GM23248 (cell line): ENCODE data around the gene LGI4. TPM values are rescaled to one million over a fixed set of nuclear protein-coding genes. Genes with fewer than 3 reads are reported as not detected.

Source experiments
- DNase-seq: peaks from one replicate; pipeline ENCODE4 v3.0.0-alpha.2; 2015
- H2AFZ ChIP-seq: fragments of 200-600 bp; sonication (generic); 2 replicates; pipeline ENCODE4 v1.6.1; 2016; ENCODE audit warnings: antibody characterized with exemption
- H3F3A ChIP-seq: fragments of 200-600 bp; sonication (generic); 2 replicates; pipeline ENCODE4 v1.6.1; 2016; ENCODE audit warnings: mild to moderate bottlenecking, antibody characterized with exemption, mixed run types; ENCODE audit not compliant: insufficient read depth
- H3K27ac ChIP-seq: fragments of 200-600 bp; sonication (generic); 2 replicates; pipeline ENCODE4 v1.5.1; 2016; ENCODE audit warnings: mild to moderate bottlenecking
- H3K27me3 ChIP-seq: fragments of 200-600 bp; sonication (generic); replicated peaks from 2 replicates; pipeline ENCODE4 v1.6.1; 2016; ENCODE audit warnings: mild to moderate bottlenecking; ENCODE audit not compliant: insufficient read depth
- H3K36me3 ChIP-seq: fragments of 200-600 bp; sonication (generic); 2 replicates; pipeline ENCODE4 v1.6.1; 2016; ENCODE audit warnings: low read depth, mild to moderate bottlenecking
- H3K4me1 ChIP-seq: fragments of 200-600 bp; sonication (generic); 2 replicates; pipeline ENCODE4 v1.6.1; 2016; ENCODE audit warnings: mild to moderate bottlenecking; ENCODE audit not compliant: insufficient read depth
- H3K4me2 ChIP-seq: fragments of 200-600 bp; sonication (generic); one replicate; pipeline ENCODE4 v1.6.1; 2016; ENCODE audit warnings: mild to moderate bottlenecking; ENCODE audit not compliant: unreplicated experiment
- H3K4me3 ChIP-seq: fragments of 200-600 bp; sonication (generic); 2 replicates; pipeline ENCODE4 v1.5.1; 2016; ENCODE audit warnings: mild to moderate bottlenecking
- H3K79me2 ChIP-seq: fragments of 200-600 bp; sonication (generic); 2 replicates; pipeline ENCODE4 v1.6.1; 2016; ENCODE audit warnings: mild to moderate bottlenecking; ENCODE audit not compliant: insufficient read depth
- H3K9ac ChIP-seq: fragments of 200-600 bp; sonication (generic); 2 replicates; pipeline ENCODE4 v1.6.1; 2016; ENCODE audit warnings: mild to moderate bottlenecking
- H3K9me2 ChIP-seq: fragments of 200-600 bp; sonication (generic); 2 replicates; pipeline ENCODE4 v1.6.1; 2016; ENCODE audit warnings: mixed run types, mild to moderate bottlenecking, moderate library complexity; ENCODE audit not compliant: insufficient read depth
- H3K9me3 ChIP-seq: fragments of 200-600 bp; sonication (generic); one replicate; pipeline ENCODE4 v1.6.1; 2017; ENCODE audit warnings: low read depth
- H4K20me1 ChIP-seq: fragments of 200-600 bp; sonication (generic); 2 replicates; pipeline ENCODE4 v1.6.0; 2016; ENCODE audit not compliant: insufficient read depth
- EZH2 ChIP-seq: fragments of 200-600 bp; sonication (generic); IDR thresholded peaks from 2 replicates; pipeline ENCODE4 v1.6.1; 2018; ENCODE audit warnings: antibody characterized with exemption, mild to moderate bottlenecking; ENCODE audit not compliant: insufficient read depth, poor library complexity, severe bottlenecking
- EZH2phosphoT487 ChIP-seq: fragments of 200-600 bp; sonication (generic); IDR thresholded peaks from 2 replicates; pipeline ENCODE4 v1.6.1; 2018; ENCODE audit warnings: antibody characterized with exemption, moderate library complexity, mild to moderate bottlenecking, low read depth; ENCODE audit not compliant: insufficient read depth
- WGBS, 2 experiments: methylation state at CpG; one replicate each; pipeline ENCODE4 v1.1.6; 2015 to 2017; ENCODE audit warnings: low lambda C conversion rate in 2 of 2, low coverage in 1 of 2; ENCODE audit errors: missing lambda C conversion rate in 2 of 2; 5-methylcytosine and 5-hydroxymethylcytosine counted together
- in situ Hi-C: fragments of 300-500 bp; cut with MboI; formaldehyde crosslinking; loops from 2 replicates; pipeline ENCODE4 v1.15.0; 2020
- polyA plus RNA-seq: library from polyadenylated mRNA; unstranded; fragments of >200 nt; fragmentation: Nextera tagmentation; extraction: Ambion mirVana; gene quantifications from 2 replicates; pipeline ENCODE4 v1.2.1, GENCODE V29; 2016
- total RNA-seq: library from RNA; depleted of rRNA; stranded (reverse); fragments of >200 nt; shearing (Covaris generic); gene quantifications from 2 replicates; pipeline ENCODE4 v1.2.3, GENCODE V29; 2014

LGI4 gene
- total and polyA plus RNA-seq, 2 experiments from 2014 or later = 0.06 to 0.86 TPM

- no peak overlapping the region for H3K27ac ChIP-seq
- DNase-seq = no peak
- no peaks in the 10 kb centered on the region for H3K27me3 ChIP-seq
- no peaks in the 10 kb centered on the region for H3K79me2 ChIP-seq
- H3K9me2 ChIP-seq = no peaks in the 10 kb centered on the region
- H4K20me1 ChIP-seq = no peaks in the 10 kb centered on the region
- 0 out of 2 replicates have a peak, but pooled peaks cover under 1% of the 10 kb centered on the region for H3K4me1 ChIP-seq
- no peak overlapping the region for H2AFZ ChIP-seq
- TF ChIP-seq EZH2phosphoT487 = no peak
- H3K9me3 ChIP-seq = no peaks in the 10 kb centered on the region
- H3K36me3 ChIP-seq = no peaks in the 10 kb centered on the region
- in situ Hi-C loops = no loop called here
- no peak overlapping the region for H3K9ac ChIP-seq
- H3K4me3 ChIP-seq = no peak overlapping the region
- 46 to 49% methylated on average over 8 of the region's 8 CpGs for WGBS, 2 experiments
- no peak overlapping the region for H3K4me2 ChIP-seq
- no peaks in the 10 kb centered on the region for H3F3A ChIP-seq
These were observed 39.0 kb downstream of the LGI4 start for GRCh38 chr19:35095667-35096368.

GRCh38 chr19:35094656-35095055 is 40.2 kb downstream of the LGI4 start:
- Histone ChIP-seq H3K27me3 (no peaks in the 10 kb centered on the region), H3K4me1 (0 out of 2 replicates have a peak, but pooled peaks cover 3% of the 10 kb centered on the region), H3K27ac (no peak overlapping the region), H3K9ac (no peak overlapping the region), H3K9me2 (no peaks in the 10 kb centered on the region), H2AFZ (no peak overlapping the region), H3F3A (no peaks in the 10 kb centered on the region), H3K36me3 (no peaks in the 10 kb centered on the region), H3K79me2 (no peaks in the 10 kb centered on the region), H3K4me2 (no peak overlapping the region), H3K9me3 (no peaks in the 10 kb centered on the region), H3K4me3 (no peak overlapping the region), H4K20me1 (no peaks in the 10 kb centered on the region)
- in situ Hi-C loops = no loop called here
- TF ChIP-seq EZH2 = no peak
- TF ChIP-seq EZH2phosphoT487 = no peak
- DNase-seq = no peak
- 55% methylated on average over 4 of the region's 4 CpGs for WGBS, 2 experiments

- peaks cover 6% of the 10 kb centered on the region; the same call in 1 of the 2 replicates for H3K4me1 ChIP-seq
- H3K4me3 ChIP-seq = no peak overlapping the region
- no peak overlapping the region for H3K4me2 ChIP-seq
- H3K27me3 ChIP-seq = no peaks in the 10 kb centered on the region
- H3K9me3 ChIP-seq = no peaks in the 10 kb centered on the region
- H3K27ac ChIP-seq = no peak overlapping the region
- no peak overlapping the region for H3K9ac ChIP-seq
- peaks cover 4% of the 10 kb centered on the region; the same call in 1 of the 2 replicates for H3F3A ChIP-seq
- no peak overlapping the region for H2AFZ ChIP-seq
- TF ChIP-seq EZH2phosphoT487 (no peak), EZH2 (no peak)
- H3K79me2 ChIP-seq = no peaks in the 10 kb centered on the region
- 58 to 64% methylated on average over 11 of the region's 11 CpGs for WGBS, 2 experiments
- in situ Hi-C loops = no loop called here
- DNase-seq = no peak
- H3K9me2 ChIP-seq = no peaks in the 10 kb centered on the region
- no peaks in the 10 kb centered on the region for H3K36me3 ChIP-seq
- H4K20me1 ChIP-seq = no peaks in the 10 kb centered on the region
These were observed 40.8 kb downstream of the LGI4 start for GRCh38 chr19:35093941-35094647.

GRCh38 chr19:35093430-35093829 is 41.4 kb downstream of the LGI4 start:
- Histone ChIP-seq H3K79me2 (no peaks in the 10 kb centered on the region), H3F3A (peaks cover 8% of the 10 kb centered on the region), H3K4me1 (peaks cover 11% of the 10 kb centered on the region), H3K9me3 (no peaks in the 10 kb centered on the region), H3K4me3 (no peak overlapping the region), H3K4me2 (no peak overlapping the region), H3K9ac (no peak overlapping the region), H3K36me3 (no peaks in the 10 kb centered on the region), H2AFZ (no peak overlapping the region), H3K27me3 (no peaks in the 10 kb centered on the region), H3K27ac (no peak overlapping the region), H3K9me2 (no peaks in the 10 kb centered on the region), H4K20me1 (no peaks in the 10 kb centered on the region)
- no peak for DNase-seq
- no peak for TF ChIP-seq EZH2
- no peak for TF ChIP-seq EZH2phosphoT487
- in situ Hi-C loops = no loop called here
- WGBS, 2 experiments = 94 to 95% methylated on average over 5 of the region's 5 CpGs
